Stimulated activated naive CD8-positive, alpha-beta T cell treated with anti-CD3 and anti-CD28 coated beads, Interleukin-15, Interleukin-2, amounts not matched to agents 100 U/mL and 50 U/mL, for 24 hours (primary cell): ENCODE results near the gene LRMDA.

Source experiments
- ATAC-seq: fragments of 150-1000 bp; cut with Tn5 transposase; one replicate; pipeline ENCODE4 v1.10.0; 2021
- DNase-seq: peaks from one replicate; pipeline ENCODE4 v3.0.0; 2021

LRMDA gene

DNA sequence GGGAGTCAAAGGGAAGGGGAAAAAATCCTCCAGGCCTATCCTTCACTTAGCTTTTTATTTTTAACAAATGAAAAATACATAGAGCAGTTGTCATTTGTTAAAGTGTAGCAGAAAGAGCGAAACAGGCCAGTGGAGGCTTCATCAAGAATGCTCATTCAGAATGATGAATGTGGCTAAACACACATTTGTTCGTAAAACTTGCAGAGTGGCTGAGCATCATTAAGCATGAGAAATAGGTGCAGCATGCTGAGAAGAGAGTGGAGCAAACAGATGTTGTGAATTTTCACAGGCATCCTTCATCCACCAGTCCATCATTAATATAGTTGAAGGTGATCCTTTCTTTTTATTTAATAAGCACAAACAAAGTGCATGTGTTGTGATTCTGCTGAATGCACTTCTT lies 407.6 kb downstream of the LRMDA start:
- ATAC-seq = no peak

DNA sequence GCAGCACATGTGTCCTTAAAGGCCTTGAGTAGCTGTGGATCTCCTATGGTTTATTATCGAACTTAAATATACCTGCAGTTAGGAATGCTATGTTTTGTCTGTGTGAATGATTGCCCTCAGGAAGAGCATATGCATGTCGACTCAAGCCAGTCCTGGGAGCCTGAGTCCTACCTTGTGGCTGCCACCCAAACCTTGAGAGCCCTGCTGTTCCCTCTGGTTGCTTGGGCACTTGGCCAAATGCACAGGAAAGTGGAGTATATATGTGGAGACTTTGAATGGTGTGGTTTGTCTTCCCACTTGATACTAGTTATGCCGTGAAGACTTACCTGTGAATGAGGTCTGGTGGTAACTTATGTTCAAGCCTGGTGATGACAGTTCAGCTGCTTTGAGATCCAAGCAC lies 409.8 kb downstream of the LRMDA start:
- ATAC-seq (no peak), DNase-seq (no peak)

More for the DNA sequence above, 407.6 kb downstream of the LRMDA start:
- no peak for DNase-seq

DNA sequence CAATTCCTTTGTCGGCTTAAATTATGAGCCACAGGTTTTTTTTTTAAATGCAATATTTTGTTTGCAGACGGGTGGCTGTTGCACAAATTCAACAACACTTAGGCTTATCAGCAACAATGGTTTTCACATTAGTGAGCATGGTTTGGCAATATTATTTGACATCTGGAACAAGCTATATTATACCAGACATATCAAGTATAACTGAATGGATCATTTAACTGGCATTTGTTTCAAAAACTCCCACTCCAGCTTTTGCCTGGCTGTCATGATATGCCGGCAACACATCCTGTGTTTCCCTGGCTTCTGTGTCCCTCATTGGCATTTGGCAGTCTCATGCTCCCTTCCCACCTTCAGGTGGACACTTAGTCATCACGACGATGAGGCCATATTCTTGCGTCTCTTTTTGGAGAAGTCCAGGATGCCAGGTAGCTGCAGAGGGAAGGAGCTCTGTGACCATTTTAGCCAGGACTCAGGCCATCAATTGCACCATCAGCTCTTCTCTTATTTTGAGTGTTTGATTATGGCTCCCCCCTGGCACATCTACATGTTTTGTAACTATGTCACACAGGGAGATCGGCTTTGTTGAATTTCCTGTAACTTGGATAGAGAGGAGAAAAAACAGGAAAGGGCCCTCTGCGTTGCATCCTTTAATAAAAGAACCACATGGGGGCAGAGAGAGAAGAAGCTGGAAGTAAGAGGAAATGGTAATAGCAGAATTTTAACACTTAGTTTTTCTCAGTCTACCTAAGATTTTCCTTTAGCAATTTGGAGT lies 413.9 kb downstream of the LRMDA start:
- ATAC-seq (no peak), DNase-seq (no peak)

DNA sequence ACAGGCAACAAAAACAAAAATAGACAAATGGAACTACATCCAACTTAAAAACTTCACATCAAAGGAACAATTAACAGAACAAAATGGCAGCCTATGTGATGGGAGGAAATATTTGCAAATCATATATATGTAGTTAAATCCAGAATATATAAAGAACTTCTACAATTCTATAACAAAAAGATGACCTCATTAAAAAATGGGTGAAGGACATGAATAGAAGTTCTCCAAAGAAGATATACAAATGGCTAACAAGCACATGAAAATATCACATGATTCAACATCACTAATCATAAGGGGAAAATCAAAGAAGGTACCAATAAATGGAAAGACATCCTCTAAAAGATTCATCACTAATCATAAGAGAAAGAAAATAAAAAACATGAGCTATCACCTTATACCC lies 416.1 kb downstream of the LRMDA start:
- DNase-seq (no peak), ATAC-seq (no peak)

DNA sequence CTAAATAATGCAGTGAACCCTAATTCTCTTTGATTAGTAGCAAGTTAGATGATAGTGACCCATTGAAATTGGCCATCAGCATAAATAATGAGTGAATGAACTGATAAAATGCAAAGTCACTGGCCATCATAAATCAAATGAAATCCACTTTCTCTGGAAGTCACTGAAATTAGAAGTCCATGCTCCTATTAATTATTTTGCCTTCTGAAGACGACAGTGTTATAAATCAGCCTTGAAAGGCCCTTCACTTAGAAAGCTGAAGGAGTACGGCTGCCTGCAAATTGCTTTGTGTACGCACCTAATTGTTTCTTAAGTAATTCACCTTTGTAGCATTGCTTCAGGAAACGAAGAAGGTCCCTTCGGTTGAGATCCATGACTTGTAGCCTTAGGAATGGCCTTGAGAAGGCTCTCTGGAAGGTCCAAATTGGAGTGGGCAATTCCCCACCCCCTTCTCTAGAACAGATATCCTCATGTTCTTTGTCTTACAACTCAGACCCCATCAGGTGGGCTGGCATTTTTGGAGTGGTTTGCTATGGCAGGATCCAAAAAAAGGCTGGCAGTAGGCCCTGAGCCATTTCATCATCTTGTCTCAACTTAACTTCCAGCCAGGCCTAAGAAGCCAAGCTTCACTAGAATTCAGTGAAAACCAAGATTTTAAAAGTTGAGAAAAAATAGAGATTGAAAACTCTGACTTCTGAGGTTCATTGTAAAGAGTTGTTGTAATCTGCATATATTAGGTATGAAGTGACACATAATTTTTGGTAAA lies 420.3 kb downstream of the LRMDA start:
- no peak for DNase-seq

DNA sequence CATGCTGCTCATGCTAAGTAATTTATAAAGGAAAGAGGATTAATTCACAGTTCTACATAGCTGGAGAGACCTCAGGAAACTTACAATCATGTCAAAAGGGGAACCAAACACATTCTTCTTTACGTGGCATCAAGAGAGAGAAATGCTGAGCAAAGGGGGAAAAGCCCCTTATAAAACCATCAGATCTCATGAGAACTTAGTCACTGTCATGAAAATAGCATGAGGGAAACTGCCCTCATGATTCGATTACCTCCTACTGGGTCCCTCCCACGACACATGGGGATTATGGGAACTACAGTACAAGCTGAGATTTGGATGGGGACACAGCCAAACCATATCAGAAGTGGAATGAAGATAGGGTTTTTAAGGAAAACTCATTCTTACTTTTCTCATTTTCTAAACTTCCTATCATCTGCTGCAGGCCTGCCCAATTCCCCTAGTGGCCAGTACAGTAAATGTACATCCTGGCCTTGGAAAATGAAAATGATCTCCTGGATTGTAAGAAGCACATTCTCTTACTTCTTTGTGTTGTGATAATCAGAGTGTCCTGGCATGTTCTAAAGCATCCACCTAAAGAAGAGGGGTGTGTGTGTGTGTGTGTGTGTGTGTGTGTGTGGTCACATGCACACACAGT lies 421.5 kb downstream of the LRMDA start:
- no peak for ATAC-seq

More for the DNA sequence above, 420.3 kb downstream of the LRMDA start:
- no peak for ATAC-seq

DNA sequence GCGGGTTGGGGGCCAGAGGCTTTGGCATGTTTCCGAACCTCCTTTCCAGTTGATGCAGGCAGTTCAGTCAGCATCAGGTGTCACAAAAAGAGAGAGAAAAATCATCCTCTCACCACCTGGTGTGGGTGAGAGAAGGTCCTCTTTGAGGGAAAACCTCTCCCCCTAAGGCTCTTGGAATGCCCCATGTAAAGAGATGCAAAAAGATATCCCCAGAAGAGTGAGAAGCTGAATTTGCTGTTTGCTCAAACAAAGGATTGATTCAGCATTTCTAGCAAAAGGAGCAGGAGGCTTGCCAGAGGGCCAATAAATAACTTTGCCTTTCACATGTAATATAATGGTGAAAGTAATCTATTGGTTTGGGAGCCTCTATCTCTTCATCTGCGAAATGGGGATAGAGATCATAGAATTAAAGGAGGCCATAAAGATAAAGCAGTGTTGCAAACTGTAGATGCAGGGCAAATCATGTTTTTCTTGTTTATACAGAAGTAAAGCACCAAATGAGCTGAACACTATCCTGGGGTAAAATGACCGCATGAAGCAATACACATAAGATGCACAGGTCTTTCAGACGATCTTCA lies 425.9 kb downstream of the LRMDA start:
- DNase-seq (no peak), ATAC-seq (no peak)

More for the DNA sequence above, 421.5 kb downstream of the LRMDA start:
- DNase-seq = no peak

DNA sequence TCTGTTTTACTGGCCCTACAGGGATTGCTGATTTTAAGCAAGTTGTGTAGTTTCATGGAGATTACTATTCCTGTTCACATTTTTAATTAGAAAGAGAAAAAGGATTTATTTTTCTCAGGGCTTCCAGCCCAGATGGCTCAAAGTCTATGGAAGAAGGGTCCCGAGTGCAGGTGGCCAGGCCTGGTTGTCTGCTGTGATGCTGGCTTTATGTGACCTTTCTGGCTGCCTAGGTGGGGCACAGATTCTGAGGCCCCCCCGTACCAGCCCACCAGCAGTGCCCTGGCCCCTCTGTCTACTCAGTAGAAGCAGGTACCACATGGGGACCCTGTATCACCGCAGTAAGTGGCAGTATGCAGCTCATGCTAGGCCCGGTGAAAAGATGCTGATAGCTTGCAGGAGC lies 426.5 kb downstream of the LRMDA start:
- DNase-seq (no peak), ATAC-seq (no peak)

DNA sequence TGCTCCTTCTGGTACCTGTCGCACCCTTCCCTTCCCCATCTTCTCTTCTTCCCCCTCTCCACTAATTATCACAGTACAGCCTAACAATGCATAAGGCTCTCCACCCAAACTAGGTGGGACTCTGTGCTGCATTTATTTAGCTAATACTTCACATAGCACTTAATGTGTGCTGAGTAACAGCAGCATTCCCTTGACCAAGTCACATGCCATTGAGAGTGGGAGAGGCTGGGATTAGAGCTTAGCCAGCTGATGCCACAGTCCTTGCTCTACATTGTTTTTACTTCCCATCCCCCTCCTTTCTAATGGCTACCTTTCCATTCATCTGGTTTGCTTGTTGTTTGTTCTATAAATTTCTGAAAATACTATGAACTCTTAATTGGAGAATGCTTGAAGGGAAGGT lies 426.9 kb downstream of the LRMDA start:
- DNase-seq = no peak
- ATAC-seq = no peak

DNA sequence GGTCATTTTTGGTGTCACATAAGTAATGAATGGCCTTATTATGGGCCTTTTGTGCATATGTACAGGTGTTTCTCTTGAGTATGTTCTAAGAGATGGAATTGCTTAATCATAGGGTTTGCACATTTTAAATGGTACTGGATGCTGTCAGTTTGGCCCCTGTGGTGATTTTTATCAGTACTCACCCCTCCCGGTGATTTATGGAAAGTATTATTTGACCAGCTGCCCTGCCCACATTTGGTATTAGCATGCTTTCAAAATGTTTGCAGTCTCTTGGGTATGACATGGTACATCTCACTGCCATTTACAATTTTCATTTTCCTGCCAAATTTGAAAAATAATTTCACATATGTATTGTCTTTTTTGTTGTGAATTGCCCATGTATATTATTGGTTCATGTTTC lies 427.7 kb downstream of the LRMDA start:
- no peak for DNase-seq
- ATAC-seq = no peak

DNA sequence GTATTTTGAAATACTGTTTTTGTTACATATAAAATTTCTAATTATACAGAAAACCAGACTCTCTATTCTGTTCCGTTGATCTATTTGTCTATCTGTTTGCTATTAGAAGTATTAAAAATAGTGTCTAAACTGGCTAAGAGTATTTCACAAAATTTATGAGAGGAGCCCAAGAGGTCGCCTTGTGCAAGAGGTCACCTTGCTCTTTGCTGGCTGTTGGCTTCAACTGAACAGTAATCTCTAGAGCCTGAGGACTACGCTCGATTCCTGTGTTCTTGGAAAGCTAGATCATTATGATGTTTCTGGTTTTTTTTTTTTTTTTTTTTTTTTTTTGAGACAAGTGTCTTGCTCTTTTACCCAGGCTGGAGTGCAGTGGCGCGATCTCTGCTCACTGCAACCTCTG lies 428.6 kb downstream of the LRMDA start:
- DNase-seq = no peak
- ATAC-seq = no peak

DNA sequence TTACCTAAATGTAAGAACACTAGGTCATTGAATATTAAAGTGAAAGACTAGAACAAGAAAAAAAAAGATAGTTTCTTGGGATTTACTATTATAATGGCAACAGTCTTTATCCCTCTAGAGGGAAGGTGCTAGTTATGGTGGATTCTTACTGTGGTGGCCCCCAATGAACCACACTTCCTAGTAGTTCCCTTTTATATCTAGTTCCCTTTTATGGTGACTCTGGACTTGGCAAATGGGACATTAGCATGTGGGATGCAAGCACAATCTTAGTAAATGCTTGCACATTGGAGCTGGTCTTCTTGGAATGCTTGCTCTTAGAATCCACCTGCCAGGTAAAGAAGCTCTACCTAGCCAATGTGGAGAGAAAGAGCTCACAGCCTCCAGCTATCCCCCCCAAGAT lies 430.2 kb downstream of the LRMDA start:
- ATAC-seq (no peak), DNase-seq (no peak)

DNA sequence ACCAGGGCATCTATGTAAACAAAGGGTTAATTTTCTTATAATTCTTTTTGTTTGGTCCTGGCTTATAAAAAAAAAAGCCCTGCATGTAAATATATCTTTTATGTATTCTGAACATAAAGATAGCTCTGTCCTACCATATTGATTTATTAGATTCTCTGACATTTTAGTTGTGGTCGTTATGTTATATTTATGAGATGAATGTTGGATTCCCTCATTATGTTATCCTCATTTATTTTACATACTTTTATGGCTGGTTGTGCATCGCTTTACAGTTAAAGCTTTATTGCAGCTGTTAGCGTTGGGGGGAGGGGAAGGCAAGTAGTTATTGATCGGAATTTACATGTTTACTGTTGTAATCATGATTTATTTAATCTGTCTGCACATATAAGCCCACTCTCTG lies 431.5 kb downstream of the LRMDA start:
- DNase-seq (no peak), ATAC-seq (no peak)

DNA sequence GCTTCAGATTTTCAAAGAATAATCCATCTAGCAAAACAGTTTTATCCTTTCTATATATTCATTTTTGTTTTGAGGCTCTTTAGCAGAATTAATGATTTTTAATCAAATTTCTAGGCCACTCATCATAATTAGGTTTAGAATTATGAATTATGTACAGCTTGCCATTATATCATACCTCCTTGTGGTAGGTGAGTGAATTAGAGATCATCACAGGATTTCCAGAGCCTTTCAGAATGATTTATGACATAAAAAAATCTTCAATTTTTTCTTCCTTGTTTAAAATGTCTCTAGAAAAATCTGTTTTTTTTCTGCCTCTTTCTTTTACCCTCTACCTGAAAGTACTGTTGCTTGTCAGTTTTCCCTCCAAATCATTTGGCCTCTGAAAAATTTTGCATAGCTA lies 433.3 kb downstream of the LRMDA start:
- ATAC-seq (no peak), DNase-seq (no peak)

DNA sequence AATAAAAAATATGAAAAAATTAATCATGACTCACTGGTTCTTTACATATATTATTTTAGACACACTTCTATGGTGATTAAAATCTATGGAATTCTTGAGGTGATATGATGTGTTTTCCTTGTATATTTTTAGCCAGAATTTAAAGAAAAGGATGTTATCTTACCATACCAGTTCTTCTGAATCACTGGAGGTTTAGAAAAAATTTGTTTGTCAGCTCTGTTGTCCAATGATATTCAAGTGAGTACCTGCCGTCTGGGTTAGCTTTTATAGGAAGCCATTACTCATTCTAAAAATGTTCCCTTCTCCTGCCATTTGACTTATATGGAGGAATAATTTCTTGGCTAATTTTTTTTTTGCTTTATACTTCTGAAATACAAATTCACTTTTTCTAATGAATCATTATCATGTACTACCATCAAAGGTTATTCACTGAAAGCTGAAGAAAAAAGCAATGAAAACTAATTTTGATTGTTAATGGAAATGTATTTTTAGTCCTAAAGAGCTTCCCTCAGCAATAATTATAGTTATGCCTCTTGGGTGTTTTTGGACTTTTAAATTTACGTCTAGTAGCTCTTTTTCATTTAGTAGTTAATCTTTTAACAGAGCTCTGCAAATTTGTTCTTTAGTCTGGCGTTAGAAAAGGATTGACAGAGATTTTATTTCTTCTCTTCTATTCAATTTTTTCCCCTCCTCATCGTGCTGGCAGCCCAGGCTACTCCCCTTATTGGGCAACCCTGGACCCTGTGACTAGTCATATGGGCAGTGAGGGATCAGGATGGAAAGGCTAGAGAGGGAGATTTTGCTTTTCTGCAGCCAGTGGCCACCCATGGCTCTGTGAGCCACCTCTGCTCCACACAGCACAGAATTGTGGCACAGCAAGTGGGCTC lies 434.2 kb downstream of the LRMDA start:
- DNase-seq (no peak), ATAC-seq (no peak)

DNA sequence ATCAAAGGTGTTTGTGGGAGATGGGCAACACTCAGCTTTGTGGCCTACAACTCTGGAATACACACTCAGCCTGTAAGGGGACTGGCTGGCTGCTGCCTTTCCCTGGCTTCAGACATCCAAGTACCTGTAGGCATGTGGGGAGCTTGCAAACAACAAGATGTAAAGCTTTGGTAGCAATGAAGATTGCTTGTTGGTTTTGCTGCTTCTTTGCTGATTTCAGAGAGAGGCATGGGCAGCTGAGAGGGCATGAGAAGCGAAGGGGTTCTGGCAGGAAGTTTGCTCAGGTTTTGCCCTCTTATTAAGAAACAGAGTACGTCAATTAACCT lies 434.8 kb downstream of the LRMDA start:
- DNase-seq (no peak), ATAC-seq (no peak)

DNA sequence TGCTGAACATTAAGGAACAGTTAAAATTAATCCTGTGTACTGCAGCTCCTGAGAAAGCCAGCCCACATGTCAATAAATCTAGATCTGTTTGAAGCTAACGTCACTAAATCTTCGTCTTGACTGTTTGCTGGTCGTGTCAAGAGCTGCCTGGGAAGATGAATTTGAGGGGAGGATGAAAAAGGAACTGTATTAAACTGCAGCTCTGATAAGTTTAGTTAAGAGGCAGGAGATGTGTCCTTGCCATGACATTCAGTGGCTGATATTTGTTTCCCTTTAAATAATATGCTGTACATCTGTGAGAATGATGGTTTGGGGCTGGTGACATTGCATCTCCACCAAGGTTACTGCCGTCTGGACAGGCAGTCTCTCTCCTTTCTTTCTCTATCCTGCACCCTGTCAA lies 435.3 kb downstream of the LRMDA start:
- no peak for DNase-seq
- no peak for ATAC-seq

DNA sequence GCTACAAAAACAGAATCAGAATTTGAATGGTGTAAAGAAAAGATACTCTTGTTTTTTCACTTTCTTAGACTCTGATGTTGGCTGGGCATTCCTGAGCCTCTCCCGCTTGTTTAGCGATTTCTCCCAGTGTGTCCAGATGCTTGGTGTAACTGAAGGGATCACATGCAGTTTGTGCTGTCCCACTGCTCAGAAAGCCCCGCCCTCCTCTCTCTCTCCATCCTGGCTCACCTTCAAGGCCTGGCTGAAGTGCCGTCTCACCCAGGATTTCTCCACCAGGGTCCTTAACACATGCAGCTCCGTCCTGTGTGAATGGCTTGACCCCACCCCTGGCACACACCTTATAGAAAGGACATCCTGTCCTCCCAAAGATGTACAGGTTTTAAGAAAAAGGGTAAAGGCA lies 437.1 kb downstream of the LRMDA start:
- ATAC-seq (no peak), DNase-seq (no peak)

DNA sequence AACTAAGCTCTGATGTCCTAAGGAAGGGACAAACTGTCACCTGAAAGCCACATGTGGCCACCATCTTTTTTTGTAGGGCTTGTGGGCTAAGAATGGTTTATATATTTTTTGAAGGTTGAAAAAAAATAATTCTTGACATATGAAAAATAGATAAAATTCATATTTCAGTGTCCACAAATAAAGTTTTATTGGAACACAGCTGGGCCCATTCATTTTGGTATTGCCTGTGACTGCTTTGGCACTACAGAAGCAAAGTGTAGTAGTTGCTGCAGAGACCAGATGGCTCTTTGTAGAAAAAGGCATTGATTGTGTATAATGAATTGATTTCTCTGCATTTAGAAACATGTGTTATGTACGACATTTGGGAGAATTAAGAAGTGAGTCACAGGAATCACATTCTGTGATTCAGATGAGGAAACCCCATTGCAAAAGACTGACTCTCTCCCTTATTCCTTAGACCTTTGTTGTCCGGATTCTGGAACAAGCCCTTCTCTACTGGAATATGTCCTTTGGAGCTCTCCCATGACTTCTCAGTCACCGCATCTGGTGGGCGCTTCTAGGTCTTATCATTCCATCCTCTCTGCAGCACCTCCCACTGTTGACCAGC lies 438.7 kb downstream of the LRMDA start:
- ATAC-seq (no peak), DNase-seq (no peak)

DNA sequence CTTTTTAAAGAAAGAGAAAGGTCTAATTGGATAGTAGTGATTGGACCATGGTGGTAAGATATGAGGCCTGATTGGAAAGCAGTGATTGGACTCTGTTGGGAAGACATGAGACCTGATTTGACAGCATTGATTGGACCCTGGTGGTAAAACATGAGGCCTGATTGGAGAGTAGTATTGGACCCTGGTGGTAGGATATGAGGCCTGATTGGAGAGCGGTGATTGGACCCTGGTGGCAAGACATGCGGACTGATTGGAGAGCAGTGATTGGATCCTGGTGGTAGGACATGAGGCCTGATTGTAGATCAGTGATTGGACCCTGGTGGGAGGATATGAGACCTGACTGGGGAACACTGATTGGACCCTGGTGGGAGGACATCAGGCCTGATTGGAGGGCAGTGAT lies 444.3 kb downstream of the LRMDA start:
- DNase-seq (no peak), ATAC-seq (no peak)

DNA sequence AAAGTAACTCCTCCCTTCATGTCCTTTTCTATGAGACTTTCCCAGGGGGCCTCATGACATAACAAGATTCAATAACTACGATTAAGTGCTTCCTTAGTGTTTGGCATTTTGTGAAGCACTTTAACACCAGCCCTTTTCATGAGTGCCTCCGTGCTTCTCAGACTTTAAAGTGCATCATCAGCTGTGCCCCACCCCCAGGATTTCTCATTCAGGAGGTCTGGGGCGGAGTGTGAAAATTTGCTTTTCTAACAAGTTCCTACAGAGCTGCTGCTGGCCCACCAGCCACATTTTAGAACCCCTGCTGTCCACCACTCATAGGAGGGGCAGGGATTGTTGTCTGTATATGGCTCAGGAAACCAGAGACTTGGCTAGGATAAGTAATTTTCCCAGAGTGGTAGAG lies 445.3 kb downstream of the LRMDA start:
- ATAC-seq = no peak
- DNase-seq = no peak

DNA sequence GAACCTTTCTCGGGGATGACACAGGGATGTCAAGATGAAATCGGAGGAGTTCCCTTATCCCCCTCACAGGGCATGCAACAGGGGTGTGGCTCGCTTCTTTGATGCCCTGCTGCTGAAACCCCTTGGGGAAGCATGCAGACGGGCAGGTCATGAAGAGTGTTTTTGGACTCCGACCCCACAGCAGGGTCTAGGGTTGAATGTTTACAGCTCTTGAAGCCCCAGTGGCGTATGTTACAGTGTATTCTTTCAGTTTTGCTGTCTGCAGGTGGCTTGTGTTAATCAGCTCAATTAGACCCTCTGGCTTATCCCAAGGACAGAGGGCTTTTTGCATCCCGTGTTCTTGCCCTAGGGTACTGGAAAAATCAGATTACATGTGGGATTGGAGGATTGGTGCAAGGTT lies 446.5 kb downstream of the LRMDA start:
- DNase-seq = no peak
- ATAC-seq = no peak
